CD4-positive, alpha-beta T cell treated with Interleukin-15 for 1 hour (primary cell): Measurements from ENCODE around the gene TMEM38A.
A peak's percentile ranks its signal among the peaks of the same experiment; 100 is the strongest.
"Not testable (repeated sequence)": the region's sequence is repeated elsewhere in the genome, so short reads cannot be mapped to it uniquely, and the experiment has no call there.

Source experiments
- DNase-seq: peaks from one replicate; pipeline ENCODE4 v3.0.0-alpha.2; 2020

Gene TMEM38A

DNA sequence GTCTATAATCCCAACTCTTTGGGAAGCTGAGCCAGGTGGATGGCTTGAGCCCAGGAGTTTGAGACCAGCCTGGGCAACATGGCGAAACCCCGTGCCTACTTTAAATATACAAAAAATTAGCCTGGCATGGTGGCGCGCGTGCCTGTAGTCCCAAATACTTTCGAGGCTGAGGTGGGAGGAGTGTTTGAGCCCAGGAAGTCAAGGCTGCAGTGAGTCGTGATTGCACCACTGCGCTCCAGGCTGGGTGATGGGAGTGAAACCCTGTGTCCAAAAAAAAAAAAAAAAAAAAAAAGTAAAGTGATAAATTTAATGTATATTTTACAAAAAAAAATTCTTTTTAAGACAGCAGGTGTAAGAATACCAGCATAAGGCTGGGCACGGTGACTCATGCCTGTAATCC lies 17.6 kb downstream of the TMEM38A start:
- no peak for DNase-seq

DNA sequence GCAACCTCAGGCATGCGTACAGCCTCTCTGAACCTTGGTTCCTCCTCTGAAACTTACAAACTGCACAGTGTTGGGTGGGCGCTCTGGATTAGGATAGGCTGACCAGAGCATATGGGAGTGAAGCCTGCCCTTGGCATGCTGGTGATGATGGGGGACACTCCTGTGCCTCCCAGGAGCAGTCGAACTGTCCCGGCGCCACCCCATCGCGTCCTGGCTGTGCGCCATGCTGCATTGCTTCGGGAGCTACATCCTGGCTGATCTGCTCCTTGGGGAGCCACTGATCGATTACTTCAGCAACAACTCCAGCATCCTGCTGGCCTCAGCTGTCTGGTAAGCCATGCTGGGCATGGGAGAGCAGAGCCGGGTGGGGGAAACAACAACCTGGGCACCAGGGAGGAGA lies 18.9 kb downstream of the TMEM38A start:
- no peak for DNase-seq

DNA sequence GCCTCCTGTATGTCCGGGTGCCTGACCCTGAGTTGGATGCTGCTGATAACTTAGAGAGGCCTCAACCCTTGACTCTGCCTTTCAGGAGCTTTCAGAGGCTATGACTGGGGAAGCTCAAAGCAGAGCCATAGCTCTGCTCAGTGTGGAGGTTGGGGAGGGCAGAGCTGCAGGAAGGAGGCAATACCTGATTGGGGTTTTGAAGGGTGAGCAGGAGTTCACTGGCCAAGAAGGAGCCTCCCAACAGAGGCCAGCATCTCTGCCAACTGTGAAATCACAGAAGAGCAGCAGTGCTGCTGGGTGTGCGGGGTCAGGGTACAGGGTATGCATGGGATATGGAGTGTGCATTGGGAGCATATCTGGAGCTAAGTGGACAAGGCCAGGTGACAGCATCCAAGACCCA lies 21.6 kb downstream of the TMEM38A start:
- DNase-seq, result no peak

DNA sequence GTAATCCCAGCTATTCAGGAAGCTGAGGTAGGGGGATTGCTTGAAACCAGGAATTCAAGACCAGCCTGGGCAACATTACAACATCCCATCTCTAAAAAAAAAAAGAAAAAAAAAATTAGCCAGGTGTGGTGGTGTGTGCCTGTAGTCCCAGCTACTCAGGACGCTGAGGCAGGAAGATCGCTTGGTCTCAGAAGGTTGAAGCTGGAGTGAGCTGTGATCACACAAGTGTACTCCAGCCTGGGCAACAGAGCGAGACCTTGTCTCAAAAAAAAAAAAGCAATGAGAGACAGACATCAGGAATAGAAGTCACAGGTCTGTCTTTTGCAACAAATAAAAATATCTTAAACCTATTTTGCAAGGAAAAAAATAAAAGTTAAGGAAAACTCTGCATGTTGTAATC lies 23.3 kb downstream of the TMEM38A start:
- no peak for DNase-seq

DNA sequence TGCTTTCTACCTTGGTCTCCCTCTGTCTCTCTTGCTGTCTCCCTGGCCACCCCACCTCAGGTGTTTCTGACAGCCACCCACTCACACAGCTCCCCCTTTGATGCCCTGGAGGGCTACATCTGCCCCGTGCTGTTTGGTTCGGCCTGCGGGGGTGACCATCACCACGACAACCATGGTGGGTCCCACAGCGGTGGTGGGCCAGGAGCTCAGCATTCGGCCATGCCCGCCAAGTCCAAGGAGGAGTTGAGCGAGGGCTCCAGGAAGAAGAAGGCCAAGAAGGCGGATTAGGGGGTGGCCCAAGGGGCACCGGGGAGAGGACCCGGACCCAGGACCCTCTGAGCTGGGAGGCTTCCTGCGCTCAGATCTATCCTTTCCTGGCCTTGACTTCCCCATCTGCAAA lies 27.1 kb downstream of the TMEM38A start:
- no peak for DNase-seq

DNA sequence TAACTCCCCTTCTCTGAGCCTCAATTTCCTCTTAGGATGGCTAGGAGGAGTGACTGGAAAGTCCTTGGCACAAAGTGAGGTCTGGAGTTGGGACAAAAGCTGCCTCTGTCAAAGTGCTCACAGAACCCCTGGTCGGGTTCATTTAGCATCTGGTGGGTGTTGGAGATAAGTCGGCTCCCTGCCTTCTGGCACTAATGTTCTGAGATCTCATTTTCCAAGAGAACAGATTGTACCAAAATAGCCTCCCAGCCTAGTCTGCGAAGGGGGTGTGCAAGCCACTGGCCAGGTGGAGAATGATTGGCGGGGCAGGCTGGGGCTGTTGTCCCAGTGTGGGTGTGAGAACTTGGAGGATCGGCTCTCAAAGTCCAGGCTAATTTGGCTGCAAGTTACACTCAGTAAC lies 38.0 kb downstream of the TMEM38A start:
- DNase-seq, result no peak

DNA sequence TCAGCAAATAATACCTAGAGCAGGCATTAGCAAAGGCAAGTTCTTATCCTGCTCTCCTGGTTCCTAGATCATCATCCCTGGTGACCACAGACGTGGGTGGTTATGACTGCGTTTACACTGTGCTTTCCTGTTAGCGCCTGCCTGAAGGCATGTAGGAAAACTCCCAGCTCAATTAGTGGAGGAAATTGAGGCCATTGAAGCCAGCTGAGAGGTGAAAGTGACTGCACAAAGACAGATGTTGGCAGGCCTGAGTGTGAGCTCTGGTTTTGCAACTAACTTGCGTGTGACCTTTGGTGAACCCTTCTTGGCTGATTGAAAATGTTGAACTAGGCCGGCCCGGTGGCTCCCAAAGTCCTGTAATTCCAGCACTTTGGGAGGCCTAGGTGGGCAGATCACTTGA lies 41.2 kb downstream of the TMEM38A start:
- DNase-seq, result no peak

DNA sequence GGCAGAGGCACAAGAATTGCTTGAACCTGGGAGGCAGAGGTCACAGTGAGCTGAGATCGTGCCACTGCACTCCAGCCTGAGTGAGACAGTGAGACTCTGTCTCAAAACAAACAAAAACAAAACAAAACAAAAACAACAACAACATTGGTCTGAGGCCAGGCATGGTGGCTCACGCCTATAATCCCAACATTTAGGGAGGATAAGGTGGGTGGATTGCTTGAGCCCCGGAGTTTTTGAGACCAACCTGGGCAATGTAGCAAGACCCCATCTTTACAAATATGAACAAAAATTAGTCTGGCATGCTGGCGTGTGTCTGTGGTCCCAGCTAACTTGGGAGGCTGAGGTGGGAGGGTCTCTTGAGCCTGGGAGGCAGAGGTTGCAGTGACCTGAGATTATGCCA lies 42.7 kb downstream of the TMEM38A start:
- DNase-seq, result no peak

DNA sequence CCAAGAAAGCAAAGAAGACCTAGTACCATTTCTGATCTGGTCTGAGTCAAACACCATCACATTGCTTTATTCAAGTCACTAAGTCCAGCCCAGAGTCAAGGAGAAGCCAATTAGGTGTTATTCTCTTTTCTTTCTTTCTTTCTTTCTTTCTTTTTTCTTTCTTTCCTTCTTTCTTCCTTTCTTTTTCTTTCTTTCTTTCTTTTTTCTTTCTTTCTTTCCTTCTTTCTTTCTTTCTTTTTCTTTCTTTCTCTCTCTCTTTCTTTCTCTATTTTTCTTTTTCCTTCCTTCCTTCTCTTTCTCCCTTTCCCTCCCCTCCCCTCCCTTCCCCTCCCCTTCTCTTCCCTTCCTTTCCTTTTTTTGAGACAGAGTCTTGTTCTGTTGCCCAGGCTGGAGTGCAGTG lies 49.9 kb downstream of the TMEM38A start:
- not testable (repeated sequence) for DNase-seq

DNA sequence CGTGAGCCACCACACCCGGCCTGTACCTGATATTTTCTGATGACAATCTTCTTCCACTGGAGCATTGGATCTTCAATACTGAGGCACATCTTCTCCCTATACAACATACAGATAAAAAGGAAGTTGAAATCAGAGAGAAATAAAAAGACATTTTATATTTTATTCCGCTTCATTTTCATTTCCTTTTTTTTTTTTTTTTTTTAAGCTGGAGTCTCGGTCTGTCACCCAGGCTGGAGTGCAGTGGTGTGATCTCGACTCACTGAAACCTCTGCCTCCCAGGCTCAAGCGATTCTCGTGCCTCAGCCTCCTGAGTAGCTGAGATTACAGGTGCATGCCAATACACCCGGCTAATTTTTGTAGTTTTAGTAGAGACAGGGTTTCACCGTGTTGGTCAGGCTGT lies 51.4 kb downstream of the TMEM38A start:
- DNase-seq, result peak; percentile 25

DNA sequence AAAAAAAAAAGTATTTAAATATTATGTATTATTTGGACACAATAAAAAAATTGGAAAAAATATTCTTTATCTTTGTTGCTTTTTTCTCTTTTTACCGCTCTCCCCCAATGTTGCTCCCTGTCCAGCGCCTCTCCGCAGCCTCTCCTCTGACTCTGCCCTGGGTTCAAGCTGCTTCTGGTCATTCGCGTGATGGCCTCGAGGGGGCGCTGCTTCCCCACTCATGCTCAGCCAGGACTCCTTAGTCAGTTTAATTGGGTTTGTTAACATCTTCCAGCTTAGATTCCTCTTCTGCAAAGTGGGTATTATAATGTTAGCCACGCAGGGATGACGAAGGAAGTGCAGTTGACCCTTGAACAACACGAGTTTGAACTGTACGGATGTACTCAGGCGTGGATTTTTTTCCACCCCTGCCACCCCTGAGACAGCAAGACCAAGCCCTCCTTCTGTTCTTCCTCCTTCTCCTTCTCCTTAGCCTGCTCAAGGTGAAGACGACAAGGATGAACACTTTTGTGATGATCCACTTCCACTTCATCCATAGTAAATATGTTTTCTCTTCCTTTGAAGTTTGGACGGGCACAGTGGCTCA lies 53.9 kb downstream of the TMEM38A start:
- peak; percentile 46 for DNase-seq

DNA sequence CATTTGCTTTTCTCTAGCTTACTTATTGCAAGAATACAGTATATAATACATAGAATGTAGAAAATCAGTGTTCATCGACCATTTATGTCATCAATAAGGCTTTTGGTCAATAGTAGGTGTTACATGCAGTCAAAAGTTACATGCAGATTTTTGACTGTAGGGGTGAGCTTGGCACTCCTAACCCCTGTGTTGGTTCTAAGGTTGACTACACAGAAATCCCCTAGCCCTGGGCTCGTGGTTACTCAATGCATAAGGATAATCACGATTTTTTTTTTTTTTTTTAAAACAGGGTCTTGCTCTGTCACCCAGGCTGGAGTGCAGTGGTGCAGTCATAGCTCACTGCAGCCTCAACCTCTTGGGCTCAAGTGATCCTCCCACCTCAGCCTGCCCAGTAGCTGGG lies 54.7 kb downstream of the TMEM38A start:
- DNase-seq, result no peak

DNA sequence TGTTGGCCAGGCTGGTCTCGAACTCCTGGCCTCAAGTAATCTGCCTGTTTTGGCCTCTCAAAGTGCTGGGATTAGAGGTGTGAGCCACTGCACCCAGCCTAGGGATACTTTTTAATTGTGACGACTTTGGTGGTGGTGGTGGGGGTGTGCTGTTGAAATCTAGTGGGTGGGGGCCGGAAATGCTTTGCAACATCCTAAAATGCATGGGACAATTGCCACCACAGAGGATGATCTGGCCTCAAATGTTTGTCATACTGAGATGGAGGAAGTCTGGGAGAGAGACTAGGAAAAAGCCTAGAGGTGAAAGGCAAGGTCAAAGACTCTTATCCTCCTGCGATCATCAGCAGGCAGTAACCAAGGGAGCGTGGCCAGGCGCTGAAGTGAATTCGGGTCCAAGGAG lies 60.1 kb downstream of the TMEM38A start:
- no peak for DNase-seq

DNA sequence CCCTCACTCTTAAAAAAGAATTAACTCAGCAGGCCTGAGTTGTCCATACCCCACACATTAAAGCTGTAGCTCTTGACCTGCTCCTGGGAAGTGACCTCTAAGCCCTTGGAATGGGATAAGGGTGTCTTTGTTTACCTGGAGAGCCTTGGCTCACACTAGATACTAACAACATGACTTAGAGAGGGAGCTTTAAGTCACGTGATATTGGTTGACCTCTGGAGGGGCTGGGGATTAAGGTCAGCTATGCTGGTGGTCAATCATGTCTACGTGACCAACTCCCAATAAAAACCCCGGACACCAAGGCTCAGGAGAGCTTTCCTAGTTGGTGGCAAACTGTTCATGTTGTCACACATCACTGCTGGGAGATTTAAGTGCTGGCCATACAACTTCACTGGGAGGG lies 61.7 kb downstream of the TMEM38A start:
- DNase-seq, result no peak

DNA sequence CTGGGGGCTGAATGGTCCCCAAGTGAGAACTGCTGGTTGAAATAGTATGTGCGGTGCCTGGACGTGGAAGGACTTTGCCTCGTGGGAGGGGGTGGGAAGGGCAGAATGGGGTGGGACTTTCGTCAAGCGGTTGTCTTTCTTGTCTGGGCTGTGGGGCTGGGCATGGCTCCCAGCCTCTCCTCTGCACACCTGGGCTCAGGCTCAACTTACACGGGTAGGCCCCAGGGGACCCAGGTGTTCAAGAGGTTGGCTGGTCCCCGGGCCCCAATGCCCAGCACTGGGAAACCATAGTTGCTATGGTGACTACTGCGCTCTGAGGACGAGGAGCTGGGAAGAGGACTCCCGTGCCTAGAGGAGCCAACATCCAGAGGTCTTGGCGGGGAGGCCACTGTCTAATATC lies 66.0 kb downstream of the TMEM38A start:
- DNase-seq, result no peak

DNA sequence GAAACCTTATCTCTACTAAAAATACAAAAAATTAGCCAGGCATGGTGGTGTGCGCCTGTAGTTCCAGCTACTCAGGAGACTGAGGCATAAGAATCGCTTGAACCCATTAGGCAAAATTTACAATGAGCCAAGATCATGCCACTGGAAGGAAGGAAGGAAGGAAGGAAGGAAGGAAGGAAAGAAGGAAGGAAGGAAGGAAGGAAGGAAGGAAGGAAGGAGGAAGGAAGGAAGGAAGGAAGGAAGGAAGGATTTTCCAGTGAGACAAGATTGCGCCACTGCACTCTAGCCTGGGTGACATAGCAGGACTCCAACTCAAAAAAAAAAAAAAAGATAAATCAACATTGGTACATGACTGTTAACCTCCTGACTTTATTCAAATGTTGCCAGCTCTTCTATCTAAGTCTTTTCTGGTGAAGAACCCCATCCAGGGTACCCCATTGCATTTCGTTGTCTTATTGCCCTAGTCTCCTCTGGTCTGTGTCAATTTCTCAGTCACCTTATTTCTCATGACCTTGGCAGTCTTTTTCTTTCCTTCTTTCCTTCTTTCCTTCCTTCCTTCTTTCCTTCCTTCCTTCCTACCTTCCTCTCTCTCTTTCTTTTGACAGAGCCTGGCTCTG lies 74.8 kb downstream of the TMEM38A start:
- not testable (repeated sequence) for DNase-seq

DNA sequence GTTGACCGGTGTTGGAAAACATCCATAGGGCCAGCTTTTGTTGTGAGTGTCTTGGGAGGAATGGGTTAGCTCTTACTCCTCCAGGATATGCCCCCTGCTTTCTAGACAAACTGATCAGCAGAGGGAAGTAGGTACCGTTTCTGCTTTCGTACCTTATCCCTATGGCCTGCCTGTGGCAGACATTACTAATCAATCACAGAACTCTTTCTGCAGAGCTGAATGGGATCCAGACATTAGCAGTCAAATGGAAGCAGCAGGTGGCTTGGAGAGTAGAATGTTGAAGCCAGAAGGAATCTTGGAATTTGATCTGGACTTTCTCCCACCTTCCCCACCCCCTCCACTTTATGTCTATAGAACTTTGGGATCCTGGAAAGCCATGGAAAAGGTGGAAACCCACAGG lies 75.8 kb downstream of the TMEM38A start:
- DNase-seq, result no peak

DNA sequence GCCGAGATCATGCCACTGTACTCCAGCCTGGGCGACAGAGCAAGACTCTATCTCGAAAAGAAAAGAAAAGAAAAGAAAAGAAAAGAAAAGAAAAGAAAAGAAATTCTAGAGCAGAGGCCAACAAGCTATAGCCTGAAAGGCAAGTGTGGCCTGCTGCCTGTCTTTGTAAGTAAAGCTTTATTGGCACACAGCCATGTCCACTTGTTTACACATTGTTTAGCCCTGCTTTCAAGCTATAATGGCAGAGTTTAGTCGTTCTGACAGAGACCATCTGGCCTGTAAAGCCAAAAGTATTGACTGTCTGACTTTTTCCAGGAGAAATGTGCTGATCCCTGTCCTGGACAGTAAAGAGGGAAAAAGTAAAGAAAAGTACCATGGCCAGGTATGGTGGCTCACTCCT lies 77.0 kb downstream of the TMEM38A start:
- no peak for DNase-seq

DNA sequence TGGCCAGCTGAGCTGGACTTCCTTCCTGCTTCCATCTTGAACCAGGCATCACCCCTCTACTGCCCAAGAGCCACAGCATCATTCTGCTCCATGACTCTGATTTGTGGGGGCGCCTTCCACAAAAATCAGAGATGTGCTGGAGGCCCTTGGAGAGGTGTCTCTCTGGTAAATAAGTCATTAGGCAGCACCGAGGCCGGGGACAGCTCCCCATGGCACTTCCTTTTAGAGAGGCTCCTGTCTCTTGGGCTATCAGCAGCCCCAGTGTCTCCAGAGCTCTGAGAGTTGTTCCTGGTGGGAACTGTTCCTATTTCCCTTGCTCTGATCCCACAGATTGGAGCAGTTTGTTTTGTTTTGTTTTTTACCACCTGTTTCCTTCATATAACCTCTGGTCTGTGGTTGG lies 78.6 kb downstream of the TMEM38A start:
- DNase-seq, result no peak
